CD4-positive, alpha-beta T cell treated with Interleukin-15 for 1 hour (primary cell): ENCODE results near the gene GPR89B.
"Not testable (repeated sequence)": the region's sequence is repeated elsewhere in the genome, so short reads cannot be mapped to it uniquely, and the experiment has no call there.

Experiments used
- DNase-seq: peaks from one replicate; pipeline ENCODE4 v3.0.0-alpha.2; 2020

GPR89B gene

GRCh38 chr1:147942563-147942962 lies 14.3 kb downstream of the GPR89B start:
- DNase-seq = not testable (repeated sequence)

GRCh38 chr1:147949517-147949916 lies 21.3 kb downstream of the GPR89B start:
- DNase-seq = not testable (repeated sequence)

GRCh38 chr1:147958906-147959305 lies 30.7 kb downstream of the GPR89B start:
- not testable (repeated sequence) for DNase-seq

GRCh38 chr1:147959680-147960079 lies 31.5 kb downstream of the GPR89B start:
- DNase-seq = not testable (repeated sequence)

GRCh38 chr1:147964575-147964974 lies 36.4 kb downstream of the GPR89B start:
- not testable (repeated sequence) for DNase-seq

- DNase-seq = not testable (repeated sequence)
Observed at GRCh38 chr1:147966657-147967056, 38.4 kb downstream of the GPR89B start.

GRCh38 chr1:147978896-147979651 lies 50.9 kb downstream of the GPR89B start:
- not testable (repeated sequence) for DNase-seq

- not testable (repeated sequence) for DNase-seq
Observed at GRCh38 chr1:147985374-147985773, 57.2 kb downstream of the GPR89B start.

- DNase-seq = not testable (repeated sequence)
Observed at GRCh38 chr1:147987893-147988292, 59.7 kb downstream of the GPR89B start.

- DNase-seq = not testable (repeated sequence)
Observed at GRCh38 chr1:147992916-147993315, 64.7 kb downstream of the GPR89B start.

GRCh38 chr1:147993400-147993799 lies 65.2 kb downstream of the GPR89B start:
- DNase-seq = not testable (repeated sequence)

- DNase-seq = not testable (repeated sequence)
Observed at GRCh38 chr1:147993825-147994615, 65.8 kb downstream of the GPR89B start.

- not testable (repeated sequence) for DNase-seq
Observed at GRCh38 chr1:147996088-147996487, 67.9 kb downstream of the GPR89B start.

GRCh38 chr1:148007724-148008123 lies 79.5 kb downstream of the GPR89B start:
- DNase-seq = not testable (repeated sequence)

GRCh38 chr1:148010527-148010926 lies 82.3 kb downstream of the GPR89B start:
- no peak for DNase-seq

GRCh38 chr1:148013177-148014144 lies 85.2 kb downstream of the GPR89B start:
- not testable (repeated sequence) for DNase-seq

GRCh38 chr1:148014289-148015200 lies 86.3 kb downstream of the GPR89B start:
- not testable (repeated sequence) for DNase-seq

- DNase-seq = not testable (repeated sequence)
Observed at GRCh38 chr1:148024918-148025317, 96.7 kb downstream of the GPR89B start.

GRCh38 chr1:148027004-148027403 lies 98.8 kb downstream of the GPR89B start:
- DNase-seq = not testable (repeated sequence)

GRCh38 chr1:148032247-148032646 lies 104.0 kb downstream of the GPR89B start:
- DNase-seq = not testable (repeated sequence)

- not testable (repeated sequence) for DNase-seq
Observed at GRCh38 chr1:148032690-148033089, 104.5 kb downstream of the GPR89B start.
